Measurements from ENCODE around the gene PON1.

The PON1 gene

DNA sequence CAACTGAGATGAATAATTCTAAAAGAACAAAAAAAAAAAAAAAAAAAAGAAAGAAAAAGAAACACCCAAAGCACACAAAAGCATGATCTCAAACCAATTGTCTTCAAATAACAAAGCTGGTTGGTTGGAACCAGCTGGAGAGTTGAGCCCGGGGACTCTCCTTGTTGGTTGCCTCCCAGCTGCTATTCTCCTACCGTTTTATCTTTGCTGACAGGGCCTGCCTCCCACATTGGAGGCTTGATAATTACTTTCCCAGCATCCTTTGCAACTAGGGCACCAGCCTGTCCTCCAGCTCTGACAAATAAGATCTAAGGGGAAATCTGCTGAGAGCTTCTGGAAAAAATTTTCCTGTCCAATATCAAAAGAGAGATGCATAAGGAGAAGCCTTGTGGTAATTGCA lies 6.8 kb downstream of the PON1 start:
- peak; percentile 15 for DNase-seq (ENCODE audit: low read depth)

DNA sequence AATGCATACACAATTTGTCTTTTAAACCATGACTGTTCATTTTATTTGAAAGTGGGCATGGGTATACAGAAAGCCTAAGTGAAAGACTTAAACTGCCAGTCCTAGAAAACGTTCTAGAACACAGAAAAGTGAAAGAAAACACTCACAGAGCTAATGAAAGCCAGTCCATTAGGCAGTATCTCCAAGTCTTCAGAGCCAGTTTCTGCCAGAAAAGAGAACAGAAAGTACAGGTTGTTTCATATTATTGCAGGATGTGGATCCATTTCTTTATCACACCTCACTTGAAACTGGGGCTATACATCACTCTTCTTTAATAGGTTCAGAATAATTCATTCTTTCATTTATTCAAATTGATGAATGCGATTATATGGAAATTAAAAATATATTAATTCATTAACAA lies 7.7 kb downstream of the PON1 start:
- no peak for DNase-seq (ENCODE audit: low read depth)

DNA sequence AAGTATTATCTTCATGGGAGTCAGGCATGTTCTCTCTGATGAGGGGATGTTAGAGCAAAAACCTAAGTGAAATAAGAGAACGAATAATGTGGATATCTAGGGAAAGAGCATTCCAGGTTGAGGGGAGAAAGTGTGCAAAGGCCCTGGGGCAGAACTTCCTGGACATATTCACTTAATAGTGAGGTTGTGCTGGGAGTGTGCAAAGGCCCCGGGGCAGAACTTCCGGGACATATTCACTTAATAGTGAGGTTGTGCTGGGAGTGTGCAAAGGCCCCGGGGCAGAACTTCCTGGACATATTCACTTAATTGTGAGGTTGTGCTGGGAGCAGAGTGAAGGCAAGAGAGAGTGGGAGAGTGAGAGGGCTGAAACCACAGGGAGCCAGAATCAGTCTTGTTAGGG lies 11.8 kb downstream of the PON1 start:
- DNase-seq (ENCODE audit: low read depth), result no peak

DNA sequence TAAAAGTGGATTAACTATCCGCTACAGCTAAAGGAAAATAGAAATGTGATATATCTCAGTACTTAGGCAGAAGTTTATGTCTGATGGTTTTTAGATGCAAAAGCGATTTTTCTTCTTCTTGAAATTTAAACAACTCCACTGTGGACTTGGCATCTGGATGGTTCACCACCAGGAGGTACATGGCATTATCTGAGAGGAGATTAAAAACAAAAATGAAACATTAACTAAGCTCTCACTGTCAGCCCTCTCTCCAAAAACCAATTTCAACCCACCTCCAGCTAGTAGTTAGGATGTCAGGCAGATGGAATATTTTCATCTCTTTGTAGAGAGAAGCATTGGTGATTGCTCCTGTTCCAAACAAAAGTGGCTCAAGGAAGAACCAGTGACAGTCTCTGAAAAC lies 12.9 kb downstream of the PON1 start:
- no peak for DNase-seq (ENCODE audit: low read depth)

DNA sequence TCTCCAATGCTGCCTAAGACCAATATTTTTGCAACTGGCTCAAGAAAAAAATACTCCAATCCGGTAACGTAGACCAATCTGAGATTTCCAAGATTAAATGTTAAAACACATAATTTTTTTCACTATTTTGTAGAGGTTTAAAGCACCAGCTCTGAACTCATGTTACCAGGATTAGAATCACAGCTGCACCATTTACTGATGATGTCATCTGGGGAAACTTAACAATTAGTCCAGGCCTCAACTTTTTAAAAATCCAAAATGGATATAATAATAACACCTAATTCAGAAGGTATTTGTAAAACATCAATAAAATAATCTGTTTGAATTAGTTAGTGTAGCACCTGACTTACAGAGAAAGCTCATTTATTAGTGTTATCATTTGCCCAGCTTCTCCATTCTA lies 14.4 kb downstream of the PON1 start:
- DNase-seq (ENCODE audit: low read depth), result no peak

DNA sequence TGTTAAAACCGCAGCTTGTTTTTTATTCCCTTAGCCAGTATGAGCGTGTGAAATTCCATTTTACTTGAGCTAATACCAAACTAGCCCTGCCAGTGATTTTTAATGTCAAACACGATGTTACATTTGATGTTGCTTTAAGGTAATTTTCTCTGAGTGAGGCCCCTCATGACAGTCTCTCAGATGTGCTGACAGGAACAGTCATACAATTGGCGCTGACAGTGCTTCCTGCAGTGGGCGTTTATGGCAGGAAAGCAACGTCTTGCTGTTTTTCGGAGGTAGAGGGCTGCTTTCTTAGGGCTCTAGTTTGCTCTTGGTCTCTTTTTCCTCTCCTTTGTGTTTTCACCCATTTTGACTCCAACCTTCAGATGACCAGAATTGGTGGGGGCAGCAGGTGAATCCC lies 19.3 kb downstream of the PON1 start:
- DNase-seq (ENCODE audit: low read depth), result no peak

DNA sequence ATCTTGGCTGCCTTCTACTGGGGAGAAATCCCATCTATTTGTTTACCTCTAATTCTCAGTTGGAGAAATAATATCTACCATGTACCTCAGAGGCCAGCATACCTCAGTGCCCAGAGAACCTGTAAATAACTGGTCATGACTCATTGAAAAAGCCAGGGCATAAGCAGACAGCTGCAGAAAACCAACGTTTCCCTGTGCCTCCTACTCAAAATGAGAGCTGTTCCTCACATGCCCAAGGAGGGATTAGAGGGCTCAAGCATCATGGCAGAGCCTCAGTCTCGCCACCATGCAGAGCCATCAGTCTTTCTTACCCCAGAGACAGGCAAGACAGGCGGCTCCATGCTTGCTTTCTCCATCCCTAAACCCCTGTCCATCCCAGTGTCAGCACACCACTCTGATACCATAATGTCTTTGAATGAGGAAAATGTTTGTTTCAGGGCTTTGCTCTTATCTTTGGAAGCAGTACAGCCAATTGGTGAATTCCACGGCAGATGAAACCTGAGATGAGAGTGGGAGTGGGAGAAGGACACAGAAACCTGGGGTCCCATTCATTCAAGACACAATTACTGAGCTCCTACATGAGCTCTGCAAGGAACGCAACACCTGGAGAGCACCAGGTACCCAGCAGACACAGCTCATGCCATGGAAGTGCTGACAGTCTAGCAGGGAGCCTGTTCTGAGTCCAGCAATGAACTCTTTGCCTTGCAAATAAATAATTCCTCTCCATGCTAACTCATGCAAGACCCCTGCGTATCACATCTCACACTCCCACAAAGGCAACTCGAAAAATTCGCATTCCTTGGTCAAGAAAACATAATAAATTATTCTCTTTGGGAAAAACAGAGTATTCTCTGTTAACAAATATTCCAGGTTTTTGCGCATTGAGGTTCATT lies 21.1 kb downstream of the PON1 start:
- peak; percentile 88 for DNase-seq (ENCODE audit: low read depth)

DNA sequence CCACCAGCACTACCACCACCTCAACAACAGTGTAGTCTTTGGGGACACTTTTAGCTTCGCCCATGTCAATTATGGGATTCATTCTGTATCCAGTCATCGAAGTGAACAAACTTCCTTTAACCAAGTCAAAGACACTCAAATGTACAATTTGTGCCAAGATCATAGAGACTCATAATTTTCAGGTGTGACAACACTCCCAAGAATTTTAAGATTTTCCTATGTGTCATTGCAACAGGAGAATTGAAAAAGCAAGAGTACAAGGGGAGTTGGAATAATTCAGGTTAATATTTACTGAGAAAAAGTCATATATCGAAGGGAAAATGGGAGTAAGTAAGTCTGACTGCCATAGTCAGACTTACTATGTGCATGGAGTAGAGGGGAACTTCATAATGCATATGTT lies 26.2 kb downstream of the PON1 start:
- no peak for DNase-seq (ENCODE audit: low read depth)

DNA sequence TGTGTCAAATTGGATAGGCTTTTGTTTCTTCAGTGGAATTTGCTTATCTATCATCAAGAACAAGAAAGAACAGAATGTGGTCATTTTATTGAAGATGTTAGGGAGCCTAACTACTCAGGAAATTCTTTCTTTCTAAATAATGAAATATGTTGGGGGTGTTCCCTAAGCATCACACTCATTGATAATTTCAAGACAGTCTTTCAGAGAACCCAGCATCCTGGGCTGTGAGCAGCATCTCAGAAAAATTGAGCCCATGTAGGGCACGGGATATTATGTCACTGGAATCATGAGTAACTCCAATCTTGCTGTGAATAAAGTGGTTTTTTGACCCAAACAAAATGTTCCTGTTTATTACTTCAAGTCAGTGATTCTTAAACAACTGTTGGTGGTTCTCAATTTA lies 27.3 kb downstream of the PON1 start:
- DNase-seq (ENCODE audit: low read depth), result peak; percentile 73

DNA sequence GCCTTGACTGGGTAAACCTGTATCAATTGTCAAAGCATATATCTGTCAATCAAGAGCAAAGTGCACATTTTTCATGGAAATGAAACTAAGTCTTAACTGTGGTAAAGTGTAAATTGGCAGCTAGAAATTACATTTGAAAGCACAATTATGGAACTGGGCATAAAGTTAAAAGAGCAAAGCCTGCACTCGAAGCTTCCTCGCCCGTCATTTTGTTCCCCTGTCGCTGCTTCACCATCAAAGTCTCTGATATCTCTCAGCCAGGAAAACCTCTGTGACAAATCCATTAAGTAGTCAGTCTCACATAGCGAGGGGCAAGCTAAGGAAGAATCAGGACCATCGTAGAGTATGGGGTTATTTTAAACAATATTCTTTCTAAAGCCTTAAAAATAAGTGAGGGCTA lies 27.9 kb downstream of the PON1 start:
- no peak for DNase-seq (ENCODE audit: low read depth)

DNA sequence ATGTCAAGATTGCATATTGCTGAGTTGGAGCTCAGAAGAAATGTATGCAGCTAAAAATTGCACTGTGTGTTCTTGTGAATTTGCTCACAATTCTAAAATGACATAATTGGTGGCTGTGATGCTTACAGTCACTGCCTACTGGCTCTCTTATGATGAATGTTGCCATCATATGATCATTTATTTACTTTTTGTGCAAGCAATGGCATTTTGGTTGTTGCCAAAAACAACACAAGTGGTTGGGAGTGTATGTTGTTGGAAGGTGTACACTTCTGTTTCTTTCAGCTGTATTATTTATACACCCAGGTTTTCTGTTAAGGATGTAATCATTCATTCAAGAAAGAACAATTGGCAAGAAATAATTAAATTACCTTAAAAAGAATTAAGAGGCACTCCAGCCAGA lies 28.9 kb downstream of the PON1 start:
- DNase-seq (ENCODE audit: low read depth), result no peak

DNA sequence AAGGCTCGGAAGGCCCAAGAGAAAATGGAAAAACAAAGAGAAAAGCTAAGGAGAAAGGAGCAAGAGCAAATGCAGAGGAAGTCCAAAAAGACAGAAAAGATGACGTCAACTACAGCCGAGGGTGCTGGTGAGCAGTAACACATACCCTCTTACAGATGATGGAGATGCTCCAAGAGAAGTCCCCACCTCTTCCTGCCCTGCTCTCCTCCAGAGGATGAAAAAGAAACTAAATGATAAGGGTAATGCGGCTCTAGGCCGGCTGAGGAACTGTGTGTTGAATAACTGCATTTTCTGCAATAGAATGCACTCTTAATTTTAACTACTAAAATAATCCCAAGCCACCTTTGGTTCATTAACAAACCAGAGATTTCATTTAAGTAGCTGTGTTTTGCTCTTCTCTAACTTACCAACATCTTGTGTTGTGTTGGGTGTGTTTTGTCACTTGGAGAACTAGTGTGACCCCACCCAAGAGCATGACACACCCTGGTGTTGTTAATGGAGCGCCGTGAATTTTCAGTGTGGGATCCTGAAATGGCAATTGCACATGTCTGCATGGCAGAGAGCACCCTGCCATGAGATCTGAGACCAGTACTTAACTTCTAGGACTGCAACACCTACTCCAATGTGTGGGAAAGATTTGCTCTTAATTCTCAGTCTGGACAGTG lies 34.0 kb downstream of the PON1 start:
- no peak for DNase-seq (ENCODE audit: low read depth)

DNA sequence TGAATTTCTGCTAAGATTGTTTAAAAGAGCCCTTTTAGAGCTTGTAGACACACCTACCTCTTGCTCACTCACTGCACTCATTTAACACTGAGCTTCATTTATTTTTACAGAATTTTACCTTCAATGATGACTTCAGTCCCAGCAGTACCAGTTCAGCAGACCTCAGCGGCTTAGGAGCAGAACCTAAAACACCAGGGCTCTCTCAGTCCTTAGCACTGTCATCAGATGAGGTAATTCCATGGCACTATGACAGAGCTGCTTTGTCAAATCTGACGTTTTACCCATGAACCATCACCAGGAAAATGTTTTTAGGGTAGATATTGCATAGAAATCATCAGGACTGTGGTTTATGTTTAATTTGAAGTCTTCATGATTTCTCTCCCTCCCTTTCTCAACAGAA lies 38.2 kb downstream of the PON1 start:
- no peak for DNase-seq (ENCODE audit: low read depth)

DNA sequence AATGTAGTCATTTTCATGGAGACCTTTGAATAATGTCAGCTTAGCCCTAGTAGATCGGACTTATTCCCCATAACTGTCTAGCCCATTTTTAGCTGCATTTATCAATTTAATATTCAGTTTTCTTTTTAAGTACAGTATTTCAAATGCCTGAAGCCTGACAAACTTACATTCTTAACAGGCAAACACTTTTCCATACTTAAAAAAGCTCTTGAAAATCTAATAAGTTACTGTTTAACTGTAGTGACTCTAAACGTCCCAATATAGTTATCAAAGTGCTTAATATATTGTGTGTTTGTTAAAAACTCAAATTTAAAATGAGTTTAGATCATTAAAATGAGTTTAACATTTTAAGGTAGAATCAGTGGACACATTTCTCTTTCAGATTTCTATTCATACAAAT lies 44.9 kb downstream of the PON1 start:
- no peak for DNase-seq (ENCODE audit: low read depth)

DNA sequence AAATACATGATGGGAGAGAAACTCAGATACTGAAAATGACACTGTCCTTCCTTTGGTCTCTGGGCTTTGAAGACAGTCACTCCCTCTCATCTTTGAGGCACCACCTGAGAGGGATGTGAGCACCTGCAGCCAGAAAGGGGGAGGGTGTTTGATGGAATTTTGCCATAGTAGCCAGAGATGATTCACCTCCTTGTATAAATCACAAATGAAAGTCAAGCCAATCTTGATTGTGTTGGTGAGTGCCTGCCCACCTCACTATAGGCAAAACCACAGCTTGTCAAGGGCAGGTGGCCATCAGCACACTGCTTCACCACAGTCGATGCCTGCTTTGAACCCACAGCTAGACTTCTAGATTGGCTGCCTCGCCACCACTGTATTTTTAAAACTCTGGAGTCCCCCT lies 48.2 kb downstream of the PON1 start:
- DNase-seq (ENCODE audit: low read depth), result peak; percentile 16

DNA sequence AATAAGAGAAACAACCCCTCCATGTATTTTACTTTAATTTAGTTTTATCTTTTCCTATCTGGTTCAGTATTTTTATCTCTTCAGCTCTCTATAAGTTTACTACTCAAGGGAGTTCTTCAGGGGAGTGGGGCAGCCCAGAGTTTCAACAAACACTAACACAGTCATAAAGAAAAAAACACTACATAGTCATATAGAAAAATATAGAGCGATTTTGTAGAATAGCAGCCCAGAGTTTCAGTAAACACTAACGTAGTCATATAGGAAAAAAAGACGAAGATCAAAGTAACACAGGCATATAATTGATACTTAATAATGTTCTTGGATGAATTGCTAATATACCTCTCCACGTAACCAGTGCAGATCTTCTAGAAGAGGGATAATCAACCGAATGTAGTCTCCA lies 54.7 kb downstream of the PON1 start:
- no peak for DNase-seq (ENCODE audit: low read depth)

DNA sequence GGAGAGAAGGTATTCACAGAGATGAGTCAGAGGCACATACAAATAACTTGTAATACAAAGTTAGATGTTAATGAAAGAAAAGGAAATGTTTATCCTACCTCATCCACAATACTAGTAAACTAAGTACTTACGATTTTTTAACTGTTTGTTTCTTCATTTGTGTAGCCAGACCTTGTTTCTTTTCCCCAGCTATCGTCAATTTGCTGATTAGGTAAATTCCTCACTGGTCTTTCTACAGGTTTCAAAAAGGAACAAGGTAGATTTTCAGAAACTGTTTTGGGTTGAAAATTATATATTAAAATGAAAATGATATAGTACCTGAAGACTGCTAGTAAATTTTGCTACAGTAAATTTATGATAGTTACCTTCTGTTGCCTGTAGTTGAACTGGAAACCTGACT lies 56.6 kb downstream of the PON1 start:
- DNase-seq (ENCODE audit: low read depth), result no peak

DNA sequence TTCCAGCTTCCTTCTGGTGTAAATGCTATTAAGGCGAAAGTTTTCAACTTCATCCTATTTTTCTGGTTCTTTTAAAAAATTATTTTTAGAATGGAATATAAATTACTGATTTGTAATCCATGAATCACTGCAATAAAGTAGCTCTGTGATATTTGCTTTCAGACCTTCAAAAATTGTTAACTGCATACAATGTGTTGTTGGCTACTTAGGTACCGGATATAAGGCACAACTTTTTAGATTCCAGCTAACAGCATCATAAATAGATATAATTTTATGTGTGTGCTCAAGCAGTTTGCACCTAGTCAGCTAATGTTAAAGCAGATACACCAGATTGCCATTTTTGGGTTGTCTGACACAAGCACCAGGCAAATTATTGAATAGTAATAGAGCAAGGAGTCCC lies 58.7 kb downstream of the PON1 start:
- no peak for DNase-seq (ENCODE audit: low read depth)

DNA sequence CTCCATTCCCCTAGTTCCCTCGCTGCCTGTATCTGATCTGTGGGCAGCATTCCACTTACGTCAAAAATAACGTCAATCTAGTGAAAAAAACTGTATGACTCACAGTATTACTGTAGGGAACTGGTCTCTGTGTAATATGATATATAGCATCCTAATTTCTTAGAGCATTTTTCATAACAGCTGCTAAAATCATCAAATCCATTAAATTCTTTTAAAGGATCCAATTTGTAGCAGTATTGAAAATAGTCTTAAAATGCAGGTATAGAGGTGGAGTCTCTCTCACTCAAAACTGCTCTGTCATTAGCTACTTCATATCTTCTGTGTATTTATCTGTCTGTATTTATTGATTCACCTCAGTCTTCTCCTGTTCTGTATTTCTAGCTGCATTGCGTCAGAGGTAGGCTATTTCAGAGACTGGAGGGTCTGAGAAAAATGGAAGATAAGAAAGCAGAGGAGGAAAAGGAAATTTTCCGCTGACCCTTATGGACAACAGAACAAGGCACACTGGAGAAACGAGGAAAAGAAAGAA lies 59.9 kb downstream of the PON1 start:
- peak; percentile 91 for DNase-seq (ENCODE audit: low read depth)

DNA sequence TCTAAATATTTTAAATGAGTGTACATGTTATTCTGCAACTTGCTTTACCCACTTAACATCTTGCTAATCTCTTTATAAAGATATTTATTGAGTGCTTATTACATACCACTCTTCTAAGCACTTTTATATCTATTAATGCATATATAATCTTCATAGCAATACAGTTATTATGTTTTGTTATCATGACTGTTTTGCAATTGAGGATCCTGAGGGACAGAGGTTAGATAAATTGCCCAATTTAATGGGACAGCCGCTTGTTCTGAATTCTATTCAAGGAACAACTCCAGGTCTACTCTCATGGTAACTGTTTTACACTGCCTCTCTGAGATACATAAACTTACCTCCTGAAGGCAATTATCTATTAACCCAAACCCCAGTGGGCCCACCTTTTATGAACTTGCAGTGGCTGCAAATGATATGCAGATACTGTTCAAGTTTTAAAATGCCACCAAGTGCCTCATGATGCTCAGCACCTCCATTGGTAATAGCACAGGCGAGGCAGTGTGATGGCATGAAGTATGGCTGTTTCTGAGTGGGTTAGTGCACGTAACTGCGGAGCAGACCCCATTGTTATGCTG lies 60.5 kb downstream of the PON1 start:
- peak; percentile 38 for DNase-seq (ENCODE audit: low read depth)

DNA sequence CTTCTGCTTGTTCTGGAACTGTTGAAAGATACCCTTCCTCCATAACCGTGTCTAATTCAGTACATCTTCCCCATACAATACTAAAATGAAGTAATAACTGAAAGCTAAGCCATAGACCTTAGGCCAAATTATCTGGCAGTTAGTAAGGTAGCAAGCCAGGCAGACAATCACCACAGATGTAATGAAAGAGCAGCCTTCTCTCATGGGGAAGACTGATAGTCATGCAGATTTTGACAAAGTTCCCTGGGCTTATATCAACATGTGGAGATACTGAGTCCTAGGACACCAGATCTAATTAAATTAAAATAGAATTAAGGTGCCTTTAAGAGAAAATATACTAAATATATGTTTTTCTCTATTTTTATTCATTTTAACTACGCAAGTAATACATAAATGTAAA lies 61.5 kb downstream of the PON1 start:
- no peak for DNase-seq (ENCODE audit: low read depth)

DNA sequence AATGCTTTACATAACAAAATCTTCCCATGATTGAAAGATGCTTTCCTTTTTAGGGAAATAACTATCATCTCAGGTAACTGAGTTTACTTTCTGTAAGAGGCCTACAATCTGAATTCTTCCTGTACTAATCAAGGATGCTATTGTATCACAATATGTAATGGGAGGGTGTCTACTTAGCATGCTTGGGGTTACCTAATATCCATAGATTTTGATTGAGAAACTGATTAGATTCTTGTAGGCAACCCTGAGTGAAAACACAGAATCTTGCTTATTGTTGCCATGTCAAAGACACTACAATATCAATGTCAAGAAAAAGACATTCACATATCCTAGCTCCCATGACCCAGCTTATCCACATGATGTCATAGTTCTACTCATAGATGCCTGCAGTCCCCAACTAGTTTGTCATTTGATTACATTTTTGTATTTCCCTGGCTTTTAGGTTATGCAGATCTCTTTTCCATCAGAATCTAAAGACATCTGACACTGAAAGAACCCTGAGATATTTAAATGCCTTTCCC lies 62.4 kb downstream of the PON1 start:
- no peak for DNase-seq (ENCODE audit: low read depth)

DNA sequence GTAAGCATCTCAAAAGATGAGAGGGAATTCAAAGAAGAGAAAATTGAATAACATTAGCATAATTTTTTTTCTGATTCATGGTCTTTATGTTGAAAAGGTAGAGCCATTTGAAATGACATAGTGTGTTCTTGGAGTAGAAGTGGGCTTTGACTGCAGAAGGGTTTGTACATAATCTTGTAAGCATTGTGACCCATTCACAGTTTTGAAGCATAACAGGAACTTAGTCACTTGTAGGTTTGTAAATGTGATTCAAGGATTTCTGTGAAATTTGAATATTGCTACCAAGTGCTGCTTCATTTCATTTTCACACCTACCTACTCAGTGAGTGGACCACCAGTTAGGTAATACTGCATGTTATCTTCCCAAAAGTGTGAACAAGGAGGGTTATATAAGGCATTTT lies 68.6 kb downstream of the PON1 start:
- DNase-seq (ENCODE audit: low read depth), result no peak
